GM23248 (cell line): ENCODE data around the gene DGKQ. TPM values are rescaled to one million over a fixed set of nuclear protein-coding genes. Genes with fewer than 3 reads are reported as not detected.
"Not testable (repeated sequence)": the region's sequence is repeated elsewhere in the genome, so short reads cannot be mapped to it uniquely, and the experiment has no call there.

Experiments
- DNase-seq: peaks from one replicate; pipeline ENCODE4 v3.0.0-alpha.2; 2015
- H2AFZ ChIP-seq: fragments of 200-600 bp; sonication (generic); 2 replicates; pipeline ENCODE4 v1.6.1; 2016; ENCODE audit warnings: antibody characterized with exemption
- H3F3A ChIP-seq: fragments of 200-600 bp; sonication (generic); 2 replicates; pipeline ENCODE4 v1.6.1; 2016; ENCODE audit warnings: mild to moderate bottlenecking, antibody characterized with exemption, mixed run types; ENCODE audit not compliant: insufficient read depth
- H3K27ac ChIP-seq: fragments of 200-600 bp; sonication (generic); 2 replicates; pipeline ENCODE4 v1.5.1; 2016; ENCODE audit warnings: mild to moderate bottlenecking
- H3K27me3 ChIP-seq: fragments of 200-600 bp; sonication (generic); replicated peaks from 2 replicates; pipeline ENCODE4 v1.6.1; 2016; ENCODE audit warnings: mild to moderate bottlenecking; ENCODE audit not compliant: insufficient read depth
- H3K36me3 ChIP-seq: fragments of 200-600 bp; sonication (generic); 2 replicates; pipeline ENCODE4 v1.6.1; 2016; ENCODE audit warnings: low read depth, mild to moderate bottlenecking
- H3K4me1 ChIP-seq: fragments of 200-600 bp; sonication (generic); 2 replicates; pipeline ENCODE4 v1.6.1; 2016; ENCODE audit warnings: mild to moderate bottlenecking; ENCODE audit not compliant: insufficient read depth
- H3K4me2 ChIP-seq: fragments of 200-600 bp; sonication (generic); one replicate; pipeline ENCODE4 v1.6.1; 2016; ENCODE audit warnings: mild to moderate bottlenecking; ENCODE audit not compliant: unreplicated experiment
- H3K4me3 ChIP-seq: fragments of 200-600 bp; sonication (generic); 2 replicates; pipeline ENCODE4 v1.5.1; 2016; ENCODE audit warnings: mild to moderate bottlenecking
- H3K79me2 ChIP-seq: fragments of 200-600 bp; sonication (generic); 2 replicates; pipeline ENCODE4 v1.6.1; 2016; ENCODE audit warnings: mild to moderate bottlenecking; ENCODE audit not compliant: insufficient read depth
- H3K9ac ChIP-seq: fragments of 200-600 bp; sonication (generic); 2 replicates; pipeline ENCODE4 v1.6.1; 2016; ENCODE audit warnings: mild to moderate bottlenecking
- H3K9me2 ChIP-seq: fragments of 200-600 bp; sonication (generic); 2 replicates; pipeline ENCODE4 v1.6.1; 2016; ENCODE audit warnings: mixed run types, mild to moderate bottlenecking, moderate library complexity; ENCODE audit not compliant: insufficient read depth
- H3K9me3 ChIP-seq: fragments of 200-600 bp; sonication (generic); one replicate; pipeline ENCODE4 v1.6.1; 2017; ENCODE audit warnings: low read depth
- H4K20me1 ChIP-seq: fragments of 200-600 bp; sonication (generic); 2 replicates; pipeline ENCODE4 v1.6.0; 2016; ENCODE audit not compliant: insufficient read depth
- EZH2 ChIP-seq: fragments of 200-600 bp; sonication (generic); IDR thresholded peaks from 2 replicates; pipeline ENCODE4 v1.6.1; 2018; ENCODE audit warnings: antibody characterized with exemption, mild to moderate bottlenecking; ENCODE audit not compliant: insufficient read depth, poor library complexity, severe bottlenecking
- EZH2phosphoT487 ChIP-seq: fragments of 200-600 bp; sonication (generic); IDR thresholded peaks from 2 replicates; pipeline ENCODE4 v1.6.1; 2018; ENCODE audit warnings: antibody characterized with exemption, moderate library complexity, mild to moderate bottlenecking, low read depth; ENCODE audit not compliant: insufficient read depth
- WGBS, 2 experiments: methylation state at CpG; one replicate each; pipeline ENCODE4 v1.1.6; 2015 to 2017; ENCODE audit warnings: low lambda C conversion rate in 2 of 2, low coverage in 1 of 2; ENCODE audit errors: missing lambda C conversion rate in 2 of 2; 5-methylcytosine and 5-hydroxymethylcytosine counted together
- in situ Hi-C: fragments of 300-500 bp; cut with MboI; formaldehyde crosslinking; loops from 2 replicates; pipeline ENCODE4 v1.15.0; 2020
- polyA plus RNA-seq: library from polyadenylated mRNA; unstranded; fragments of >200 nt; fragmentation: Nextera tagmentation; extraction: Ambion mirVana; gene quantifications from 2 replicates; pipeline ENCODE4 v1.2.1, GENCODE V29; 2016
- total RNA-seq: library from RNA; depleted of rRNA; stranded (reverse); fragments of >200 nt; shearing (Covaris generic); gene quantifications from 2 replicates; pipeline ENCODE4 v1.2.3, GENCODE V29; 2014

The DGKQ gene
- total and polyA plus RNA-seq, 2 experiments from 2014 or later, result 1.9 to 18.2 TPM

DNA sequence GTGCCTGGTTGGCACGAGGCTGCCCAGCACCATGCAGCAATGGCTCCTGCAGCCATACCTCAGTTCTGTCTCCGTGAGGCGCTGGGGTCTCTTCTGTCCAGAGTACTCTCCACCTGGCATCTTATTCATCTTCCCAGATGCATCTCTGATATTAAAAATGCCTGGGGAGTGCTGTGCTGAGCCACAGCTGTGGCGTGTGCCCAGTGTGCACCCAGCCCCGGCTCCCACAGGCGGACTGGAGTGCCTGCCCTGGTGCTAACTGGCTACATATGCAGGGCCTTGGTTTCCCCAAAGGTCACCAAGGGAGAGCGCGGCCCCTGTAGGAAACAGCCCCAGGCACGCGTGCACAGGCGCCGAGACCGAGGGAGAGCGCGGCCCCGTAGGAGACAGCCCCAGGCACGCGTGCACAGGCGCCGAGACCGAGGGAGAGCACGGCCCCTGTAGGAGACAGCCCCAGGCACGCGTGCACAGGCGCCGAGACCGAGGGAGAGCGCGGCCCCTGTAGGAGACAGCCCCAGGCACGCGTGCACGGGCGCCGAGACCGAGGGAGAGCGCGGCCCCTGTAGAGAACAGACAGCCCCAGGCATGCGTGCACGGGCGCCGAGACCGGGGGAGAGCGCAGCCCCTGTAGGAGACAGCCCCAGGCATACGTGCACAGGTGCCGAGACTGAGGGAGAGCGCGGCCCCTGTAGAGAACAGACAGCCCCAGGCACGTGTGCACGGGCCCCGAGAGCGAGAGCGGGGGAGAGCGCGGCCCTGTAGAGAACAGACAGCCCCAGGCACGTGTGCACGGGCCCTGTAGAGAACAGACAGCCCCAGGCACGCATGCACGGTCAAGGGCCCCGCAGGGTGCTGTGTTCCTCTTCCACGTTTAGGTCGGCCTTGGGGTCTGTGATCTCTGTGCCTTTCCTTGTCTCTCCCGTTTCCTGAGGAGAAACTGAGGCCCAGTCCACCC, 26.6 kb downstream of the DGKQ start:
- WGBS, 2 experiments, result 92% methylated on average over 19 to 62 of the region's 62 CpGs
- Histone ChIP-seq H4K20me1 (no peaks in the 10 kb centered on the region), H3K27ac (no peak overlapping the region), H3K4me2 (no peak overlapping the region), H3K4me1 (no peaks in the 10 kb centered on the region), H3K9ac (no peak overlapping the region), H3K36me3 (no peaks in the 10 kb centered on the region), H3K4me3 (no peak overlapping the region), H3K9me2 (no peaks in the 10 kb centered on the region), H2AFZ (no peak overlapping the region), H3K9me3 (no peaks in the 10 kb centered on the region), H3F3A (no peaks in the 10 kb centered on the region), H3K27me3 (no peaks in the 10 kb centered on the region), H3K79me2 (no peaks in the 10 kb centered on the region)
- DNase-seq, result no peak
- TF ChIP-seq EZH2phosphoT487, result no peak
- no peak for TF ChIP-seq EZH2
- in situ Hi-C loops, result no loop called here

DNA sequence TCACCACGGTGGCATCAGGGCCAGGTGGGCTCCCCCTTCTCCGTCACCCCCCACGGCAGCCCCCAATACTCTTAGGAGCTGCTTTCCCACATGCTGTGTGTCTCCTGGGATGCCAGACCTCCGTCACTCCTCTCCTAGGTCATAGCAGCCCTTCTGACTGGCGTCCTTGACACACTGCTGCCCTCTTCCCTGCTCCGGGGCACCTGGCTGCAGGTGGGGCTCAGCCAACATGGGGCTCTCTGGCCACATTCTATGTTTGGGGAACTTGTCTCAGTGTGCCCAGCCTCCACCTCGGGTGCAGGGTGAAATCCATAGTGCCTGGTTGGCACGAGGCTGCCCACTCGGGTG, 27.3 kb downstream of the DGKQ start:
- Histone ChIP-seq H3K27me3 (no peaks in the 10 kb centered on the region), H2AFZ (no peak overlapping the region), H3K4me1 (no peaks in the 10 kb centered on the region), H3K9me3 (no peaks in the 10 kb centered on the region), H3K4me2 (no peak overlapping the region), H4K20me1 (no peaks in the 10 kb centered on the region), H3K36me3 (no peaks in the 10 kb centered on the region), H3K4me3 (no peak overlapping the region), H3K79me2 (no peaks in the 10 kb centered on the region), H3K9ac (no peak overlapping the region), H3K9me2 (no peaks in the 10 kb centered on the region), H3K27ac (no peak overlapping the region), H3F3A (no peaks in the 10 kb centered on the region)
- 79 to 82% methylated on average over 8 to 9 of the region's 9 CpGs for WGBS, 2 experiments
- no peak for DNase-seq
- in situ Hi-C loops, result no loop called here
- TF ChIP-seq EZH2phosphoT487 (no peak), EZH2 (no peak)

DNA sequence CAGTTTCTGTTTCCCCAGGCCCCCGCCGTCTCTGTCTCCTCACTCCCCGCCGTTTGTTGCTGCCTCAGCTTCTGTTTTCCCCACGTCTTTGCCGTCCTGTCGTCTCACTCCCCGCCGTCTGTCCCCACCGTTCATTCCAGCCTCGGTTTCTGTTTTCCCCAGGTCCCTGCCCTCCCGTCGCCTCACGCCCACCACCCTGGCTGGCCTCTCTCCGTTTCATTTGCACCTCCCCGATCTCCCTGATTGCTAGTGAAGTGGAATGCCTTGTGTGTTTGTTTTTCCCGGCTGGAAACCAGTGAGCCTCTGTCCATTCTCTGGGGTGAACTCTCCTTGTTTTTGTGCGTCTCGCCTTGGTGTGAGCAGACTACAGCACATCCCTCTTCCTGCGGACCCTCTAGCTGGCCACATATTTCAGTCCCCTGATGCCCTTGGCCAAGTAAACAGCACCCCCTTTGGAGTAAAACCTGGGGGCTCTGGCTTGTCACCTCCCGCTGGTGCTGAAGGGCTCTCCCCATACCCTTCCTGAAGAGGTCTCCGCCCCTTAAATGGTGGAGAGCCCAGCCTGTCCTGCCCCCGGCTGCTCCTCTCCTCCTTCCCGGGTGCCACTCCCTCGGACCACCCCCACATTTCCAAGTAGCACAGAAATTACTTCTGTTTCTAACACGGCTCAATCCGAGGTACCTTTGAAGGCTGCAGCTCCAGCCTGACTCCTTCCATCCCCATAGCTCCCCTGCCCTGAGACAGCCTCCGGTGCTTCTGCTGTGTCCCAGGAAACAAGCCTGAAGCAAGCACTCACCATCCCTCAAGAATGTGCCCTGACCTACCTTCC, 27.9 kb downstream of the DGKQ start:
- no peaks in the 10 kb centered on the region for H3F3A ChIP-seq
- no peak overlapping the region for H3K9ac ChIP-seq
- no peaks in the 10 kb centered on the region for H3K9me2 ChIP-seq
- WGBS, 2 experiments, result 73 to 78% methylated on average over 28 of the region's 28 CpGs
- H3K4me2 ChIP-seq, result no peak overlapping the region
- in situ Hi-C loops, result no loop called here
- H3K36me3 ChIP-seq, result no peaks in the 10 kb centered on the region
- H4K20me1 ChIP-seq, result no peaks in the 10 kb centered on the region
- DNase-seq, result no peak
- H3K27me3 ChIP-seq, result no peaks in the 10 kb centered on the region
- no peak overlapping the region for H3K27ac ChIP-seq
- H3K9me3 ChIP-seq, result no peaks in the 10 kb centered on the region
- no peak overlapping the region for H2AFZ ChIP-seq
- H3K4me3 ChIP-seq, result no peak overlapping the region
- H3K79me2 ChIP-seq, result no peaks in the 10 kb centered on the region
- TF ChIP-seq EZH2phosphoT487, result no peak
- no peak for TF ChIP-seq EZH2
- no peaks in the 10 kb centered on the region for H3K4me1 ChIP-seq

DNA sequence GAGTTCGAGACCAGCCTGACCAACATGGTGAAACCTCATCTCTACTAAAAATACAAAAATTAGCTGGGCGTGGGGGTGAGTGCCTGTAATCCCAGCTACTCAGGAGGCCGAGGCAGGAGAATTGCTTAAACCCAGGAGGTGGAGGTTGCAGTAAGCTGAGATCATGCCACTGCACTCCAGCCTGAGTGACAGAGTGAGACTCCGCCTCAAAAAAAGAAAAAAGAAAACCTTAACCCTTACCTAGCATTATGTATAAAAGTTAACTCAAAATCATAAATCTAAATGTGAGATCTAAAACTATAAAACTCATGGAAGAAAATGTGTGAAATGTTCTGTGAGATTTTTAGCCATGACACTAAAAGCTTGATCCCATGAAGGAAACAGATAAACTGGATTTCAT, 33.9 kb downstream of the DGKQ start:
- H3K27me3 ChIP-seq, DNase-seq, H2AFZ ChIP-seq, H3K4me3 ChIP-seq, H3K27ac ChIP-seq, in situ Hi-C loops, H3K4me2 ChIP-seq, H3K9me2 ChIP-seq, H3K9ac ChIP-seq, H3K9me3 ChIP-seq, H3K36me3 ChIP-seq, H4K20me1 ChIP-seq, H3F3A ChIP-seq, H3K4me1 ChIP-seq: not testable (repeated sequence)
- WGBS, 2 experiments, result 68 to 72% methylated on average over 4 of the region's 4 CpGs
- H3K79me2 ChIP-seq, result peaks cover 14% of the 10 kb centered on the region
